ENCODE data around the gene OPCML. TPM values are rescaled to one million over a fixed set of nuclear protein-coding genes. Genes with fewer than 3 reads are reported as not detected.

Gene OPCML
- total RNA-seq, 4 donors from 2014 or later, result 0.15 TPM; not detected in 3

- Histone ChIP-seq H3K4me3 (no peak overlapping the region), H3K9me3 (no peaks in the 10 kb centered on the region), H3K27ac (no peak overlapping the region), H3K27me3 (peaks cover 26% of the 10 kb centered on the region), H3K4me1 (no peaks in the 10 kb centered on the region), H3K36me3 (no peaks in the 10 kb centered on the region)
- TF ChIP-seq POLR2AphosphoS5 (IDR thresholded peaks at IDR 0.05) (no peak), EP300 (IDR thresholded peaks at IDR 0.05) (no peak), POLR2A (IDR thresholded peaks at IDR 0.05) (no peak)
- TF ChIP-seq, protein P1, sequence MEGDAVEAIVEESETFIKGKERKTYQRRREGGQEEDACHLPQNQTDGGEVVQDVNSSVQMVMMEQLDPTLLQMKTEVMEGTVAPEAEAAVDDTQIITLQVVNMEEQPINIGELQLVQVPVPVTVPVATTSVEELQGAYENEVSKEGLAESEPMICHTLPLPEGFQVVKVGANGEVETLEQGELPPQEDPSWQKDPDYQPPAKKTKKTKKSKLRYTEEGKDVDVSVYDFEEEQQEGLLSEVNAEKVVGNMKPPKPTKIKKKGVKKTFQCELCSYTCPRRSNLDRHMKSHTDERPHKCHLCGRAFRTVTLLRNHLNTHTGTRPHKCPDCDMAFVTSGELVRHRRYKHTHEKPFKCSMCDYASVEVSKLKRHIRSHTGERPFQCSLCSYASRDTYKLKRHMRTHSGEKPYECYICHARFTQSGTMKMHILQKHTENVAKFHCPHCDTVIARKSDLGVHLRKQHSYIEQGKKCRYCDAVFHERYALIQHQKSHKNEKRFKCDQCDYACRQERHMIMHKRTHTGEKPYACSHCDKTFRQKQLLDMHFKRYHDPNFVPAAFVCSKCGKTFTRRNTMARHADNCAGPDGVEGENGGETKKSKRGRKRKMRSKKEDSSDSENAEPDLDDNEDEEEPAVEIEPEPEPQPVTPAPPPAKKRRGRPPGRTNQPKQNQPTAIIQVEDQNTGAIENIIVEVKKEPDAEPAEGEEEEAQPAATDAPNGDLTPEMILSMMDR (IDR thresholded peaks at IDR 0.05), result no peak
- DNase-seq (ENCODE audit: low spot score in 2 of 2), result no peak
- 74% methylated on average over 6 of the region's 6 CpGs for WGBS
Measured at GRCh38 chr11:132994966-132995365, 537.3 kb downstream of the OPCML start.

DNA sequence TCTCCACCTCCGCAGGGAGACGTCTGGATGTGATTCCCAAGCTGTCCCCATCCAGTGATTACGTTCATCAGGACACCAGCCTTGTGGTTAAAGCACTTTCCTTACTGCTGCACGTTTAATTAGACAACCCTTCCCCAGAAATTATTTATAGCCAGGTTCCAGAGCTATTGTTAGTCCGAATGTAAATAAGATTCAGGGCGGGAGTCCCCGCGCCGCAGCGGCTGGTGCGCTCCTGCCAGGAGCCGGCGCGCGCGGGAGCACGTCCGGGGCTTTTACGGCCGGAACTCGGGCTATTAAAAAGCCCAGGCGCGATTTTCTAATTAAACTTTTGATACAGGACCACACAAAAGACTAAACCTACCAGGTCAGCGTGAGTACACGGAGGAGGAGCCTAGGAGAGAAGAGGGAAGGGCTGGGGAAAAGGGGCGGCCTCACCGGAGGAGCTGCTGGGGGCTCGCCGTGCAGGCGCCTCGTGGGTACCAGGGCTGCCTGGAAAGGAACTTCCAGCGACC is 538.3 kb downstream of the OPCML start:
- H3K4me3 ChIP-seq, result no peak overlapping the region
- 3% methylated on average over 31 of the region's 32 CpGs for WGBS
- H3K27ac ChIP-seq, result no peak overlapping the region
- no peaks in the 10 kb centered on the region for H3K36me3 ChIP-seq
- H3K9me3 ChIP-seq, result no peaks in the 10 kb centered on the region
- TF ChIP-seq EP300 (IDR thresholded peaks at IDR 0.05) (no peak), POLR2A (IDR thresholded peaks at IDR 0.05) (no peak), POLR2AphosphoS5 (IDR thresholded peaks at IDR 0.05) (no peak)
- TF ChIP-seq, protein P1 (IDR thresholded peaks at IDR 0.05), result no peak
- peaks cover 26% of the 10 kb centered on the region for H3K27me3 ChIP-seq
- no peak for DNase-seq (ENCODE audit: low spot score in 2 of 2)
- no peaks in the 10 kb centered on the region for H3K4me1 ChIP-seq

- Histone ChIP-seq H3K9me3 (no peaks in the 10 kb centered on the region), H3K27ac (no peak overlapping the region), H3K4me1 (no peaks in the 10 kb centered on the region), H3K27me3 (peaks cover 26% of the 10 kb centered on the region), H3K4me3 (no peak overlapping the region), H3K36me3 (no peaks in the 10 kb centered on the region)
- no peak for DNase-seq (ENCODE audit: low spot score in 2 of 2)
- WGBS, result 43% methylated on average over 15 of the region's 15 CpGs
- TF ChIP-seq, protein P1 (IDR thresholded peaks at IDR 0.05), result no peak
- no peak for TF ChIP-seq POLR2A (IDR thresholded peaks at IDR 0.05)
- TF ChIP-seq EP300 (IDR thresholded peaks at IDR 0.05), result no peak
- no peak for TF ChIP-seq POLR2AphosphoS5 (IDR thresholded peaks at IDR 0.05)
Measured at GRCh38 chr11:132992838-132993631, 539.3 kb downstream of the OPCML start.

DNA sequence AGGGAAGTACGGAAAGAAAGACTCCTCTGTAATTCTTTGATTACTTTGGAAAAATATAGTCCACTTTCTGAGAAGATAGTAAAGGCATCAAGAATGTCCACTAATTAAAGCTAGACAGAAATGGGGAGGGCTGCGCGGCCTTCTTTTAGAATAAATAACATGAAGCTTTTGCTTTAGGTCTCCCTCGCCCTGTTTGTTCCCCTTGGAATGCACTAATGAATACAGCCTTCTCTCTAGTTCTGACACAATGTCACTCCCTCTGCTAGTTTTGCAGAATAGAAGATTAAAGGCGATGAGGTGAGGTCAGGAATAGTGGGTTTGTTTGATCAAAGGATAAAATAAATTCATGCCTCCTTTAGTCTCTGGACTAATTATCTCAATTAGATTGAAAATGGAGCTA is 543.9 kb downstream of the OPCML start:
- no peaks in the 10 kb centered on the region for H3K36me3 ChIP-seq
- no peaks in the 10 kb centered on the region for H3K4me1 ChIP-seq
- 89% methylated on average over 5 of the region's 5 CpGs for WGBS
- no peaks in the 10 kb centered on the region for H3K9me3 ChIP-seq
- no peak for DNase-seq (ENCODE audit: low spot score in 2 of 2)
- TF ChIP-seq POLR2A (IDR thresholded peaks at IDR 0.05) (no peak), EP300 (IDR thresholded peaks at IDR 0.05) (no peak), POLR2AphosphoS5 (IDR thresholded peaks at IDR 0.05) (no peak)
- TF ChIP-seq, protein P1 (IDR thresholded peaks at IDR 0.05), result no peak
- H3K27me3 ChIP-seq, result peaks cover 6% of the 10 kb centered on the region
- H3K27ac ChIP-seq, result no peak overlapping the region
- no peak overlapping the region for H3K4me3 ChIP-seq

DNA sequence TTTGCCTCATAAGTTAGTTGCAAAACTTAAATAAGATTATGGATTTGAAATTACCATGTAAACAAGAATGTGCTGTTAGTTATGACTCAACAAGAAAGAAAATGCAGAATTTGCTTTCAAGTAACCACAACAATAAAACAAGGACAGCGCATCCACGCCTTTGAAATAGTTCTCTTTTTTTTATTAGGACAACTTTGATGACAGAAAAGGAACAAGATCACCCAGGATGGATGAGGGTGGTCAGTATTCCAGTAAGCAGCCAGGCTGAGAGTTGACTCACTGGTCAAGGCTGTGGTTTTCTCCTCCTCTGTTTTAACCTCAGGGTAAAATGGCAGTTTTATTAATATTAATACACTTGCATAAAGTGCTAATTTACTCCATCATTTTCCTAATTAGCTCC is 544.4 kb downstream of the OPCML start:
- Histone ChIP-seq H3K27me3 (peaks cover 2% of the 10 kb centered on the region), H3K4me3 (no peak overlapping the region), H3K4me1 (no peaks in the 10 kb centered on the region), H3K36me3 (no peaks in the 10 kb centered on the region), H3K9me3 (no peaks in the 10 kb centered on the region), H3K27ac (no peak overlapping the region)
- TF ChIP-seq EP300 (IDR thresholded peaks at IDR 0.05) (no peak), POLR2AphosphoS5 (IDR thresholded peaks at IDR 0.05) (no peak), POLR2A (IDR thresholded peaks at IDR 0.05) (no peak)
- TF ChIP-seq, protein P1 (IDR thresholded peaks at IDR 0.05), result no peak
- 21% methylated on average over 2 of the region's 2 CpGs for WGBS
- DNase-seq (ENCODE audit: low spot score in 2 of 2), result no peak

Measured in suprapubic skin (tissue), 4 donors.